Measurements from ENCODE around the gene ERICH4. TPM values are rescaled to one million over a fixed set of nuclear protein-coding genes. Genes with fewer than 3 reads are reported as not detected.

Gene ERICH4
- total and polyA plus RNA-seq, 2 of the 13 experiments (the other 11 are each of a cell fraction or from before 2014, with no cell fraction given), result 0.40 to 0.64 TPM

DNA sequence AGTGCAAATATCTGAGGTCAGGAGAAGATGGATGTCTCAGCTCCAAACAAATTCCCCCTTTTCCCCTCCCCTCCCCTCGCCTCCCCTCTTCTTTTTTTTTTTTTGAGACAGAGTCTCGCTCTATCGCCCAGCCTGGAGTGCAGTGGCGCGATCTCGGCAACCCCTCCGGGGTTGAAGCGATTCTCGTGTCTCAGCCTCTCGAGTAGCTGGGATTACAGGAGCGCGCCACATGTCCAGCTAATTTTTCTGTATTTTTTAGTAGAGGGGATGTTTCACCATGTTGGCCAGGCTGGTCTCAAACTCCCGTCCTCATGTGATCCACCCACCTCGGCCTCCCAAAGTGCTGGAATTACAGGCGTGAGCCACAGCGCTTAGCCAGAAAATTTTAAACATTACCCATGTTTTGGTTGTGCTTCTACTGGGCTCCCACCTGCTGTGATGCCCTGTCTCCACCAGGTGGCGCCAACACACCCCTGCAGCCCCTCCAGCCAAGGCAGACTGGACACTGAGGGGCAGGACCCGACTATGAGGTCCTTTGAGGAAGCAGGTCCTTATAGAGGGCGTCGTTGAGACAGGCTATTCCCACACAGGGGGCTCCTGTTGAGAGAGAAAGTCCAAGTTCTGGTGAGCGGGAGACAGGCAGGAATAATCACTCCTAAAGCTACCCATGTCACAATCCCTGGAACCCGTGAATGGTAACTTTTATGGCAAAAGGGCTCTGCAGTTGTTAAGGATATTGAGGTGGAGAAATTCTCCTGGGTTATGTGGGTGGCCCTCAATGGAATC is 6.3 kb downstream of the ERICH4 start (continued):
- TF ChIP-seq PRDM15 (CRISPR knock-in tag; IDR thresholded peaks at IDR 0.05) (peak; percentile 85), ZSCAN9 (CRISPR knock-in tag; IDR thresholded peaks at IDR 0.05; ENCODE audit: borderline replicate concordance) (0 out of 2 replicates have a peak, but pooled peaks have one; percentile 23), NR2F1 (CRISPR knock-in tag; IDR thresholded peaks at IDR 0.05) (no peak), STAG1 (CRISPR knock-in tag; IDR thresholded peaks at IDR 0.05) (peak; percentile 88), KDM2A (CRISPR knock-in tag; IDR thresholded peaks at IDR 0.05; ENCODE audit: borderline replicate concordance, low read depth) (peak; percentile 57; the same call in 1 of the 2 replicates), ZBTB42 (CRISPR knock-in tag; IDR thresholded peaks at IDR 0.05) (no peak), HOXA3 (CRISPR knock-in tag; IDR thresholded peaks at IDR 0.05) (peak; percentile 42; the same call in 1 of the 2 replicates), ZNF580 (CRISPR knock-in tag; IDR thresholded peaks at IDR 0.05; ENCODE audit: borderline replicate concordance, low read depth) (0 out of 2 replicates have a peak, but pooled peaks have one; percentile 23), SMAD3 (CRISPR knock-in tag; IDR thresholded peaks at IDR 0.05) (no peak), TBX2 (CRISPR knock-in tag; IDR thresholded peaks at IDR 0.05; ENCODE audit: borderline replicate concordance) (0 out of 2 replicates have a peak, but pooled peaks have one; percentile 32), HOXA5 (CRISPR knock-in tag; IDR thresholded peaks at IDR 0.05) (0 out of 2 replicates have a peak, but pooled peaks have one; percentile 28), RXRB (CRISPR knock-in tag; IDR thresholded peaks at IDR 0.05; ENCODE audit: borderline replicate concordance) (0 out of 2 replicates have a peak, but pooled peaks have one; percentile 23), ZNF792 (CRISPR knock-in tag; IDR thresholded peaks at IDR 0.05) (0 out of 2 replicates have a peak, but pooled peaks have one; percentile 35), NONO (IDR thresholded peaks at IDR 0.05) (no peak), NONO (CRISPR knock-in tag; conservative IDR thresholded peaks at IDR 0.05) (0 out of 2 replicates have a peak, but pooled peaks have one; percentile 29), SAP130 (CRISPR knock-in tag; IDR thresholded peaks at IDR 0.05; ENCODE audit: low read depth) (0 out of 2 replicates have a peak, but pooled peaks have one; percentile 14), YY1 (IDR thresholded peaks at IDR 0.05; ENCODE audit: insufficient read depth, insufficient replicate concordance, low read depth, low read length) (peak; percentile 29)
- TF ChIP-seq, protein P1, sequence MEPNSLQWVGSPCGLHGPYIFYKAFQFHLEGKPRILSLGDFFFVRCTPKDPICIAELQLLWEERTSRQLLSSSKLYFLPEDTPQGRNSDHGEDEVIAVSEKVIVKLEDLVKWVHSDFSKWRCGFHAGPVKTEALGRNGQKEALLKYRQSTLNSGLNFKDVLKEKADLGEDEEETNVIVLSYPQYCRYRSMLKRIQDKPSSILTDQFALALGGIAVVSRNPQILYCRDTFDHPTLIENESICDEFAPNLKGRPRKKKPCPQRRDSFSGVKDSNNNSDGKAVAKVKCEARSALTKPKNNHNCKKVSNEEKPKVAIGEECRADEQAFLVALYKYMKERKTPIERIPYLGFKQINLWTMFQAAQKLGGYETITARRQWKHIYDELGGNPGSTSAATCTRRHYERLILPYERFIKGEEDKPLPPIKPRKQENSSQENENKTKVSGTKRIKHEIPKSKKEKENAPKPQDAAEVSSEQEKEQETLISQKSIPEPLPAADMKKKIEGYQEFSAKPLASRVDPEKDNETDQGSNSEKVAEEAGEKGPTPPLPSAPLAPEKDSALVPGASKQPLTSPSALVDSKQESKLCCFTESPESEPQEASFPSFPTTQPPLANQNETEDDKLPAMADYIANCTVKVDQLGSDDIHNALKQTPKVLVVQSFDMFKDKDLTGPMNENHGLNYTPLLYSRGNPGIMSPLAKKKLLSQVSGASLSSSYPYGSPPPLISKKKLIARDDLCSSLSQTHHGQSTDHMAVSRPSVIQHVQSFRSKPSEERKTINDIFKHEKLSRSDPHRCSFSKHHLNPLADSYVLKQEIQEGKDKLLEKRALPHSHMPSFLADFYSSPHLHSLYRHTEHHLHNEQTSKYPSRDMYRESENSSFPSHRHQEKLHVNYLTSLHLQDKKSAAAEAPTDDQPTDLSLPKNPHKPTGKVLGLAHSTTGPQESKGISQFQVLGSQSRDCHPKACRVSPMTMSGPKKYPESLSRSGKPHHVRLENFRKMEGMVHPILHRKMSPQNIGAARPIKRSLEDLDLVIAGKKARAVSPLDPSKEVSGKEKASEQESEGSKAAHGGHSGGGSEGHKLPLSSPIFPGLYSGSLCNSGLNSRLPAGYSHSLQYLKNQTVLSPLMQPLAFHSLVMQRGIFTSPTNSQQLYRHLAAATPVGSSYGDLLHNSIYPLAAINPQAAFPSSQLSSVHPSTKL (CRISPR knock-in tag; IDR thresholded peaks at IDR 0.05), result peak; percentile 32; the same call in 1 of the 2 replicates
- TF ChIP-seq, protein P2, sequence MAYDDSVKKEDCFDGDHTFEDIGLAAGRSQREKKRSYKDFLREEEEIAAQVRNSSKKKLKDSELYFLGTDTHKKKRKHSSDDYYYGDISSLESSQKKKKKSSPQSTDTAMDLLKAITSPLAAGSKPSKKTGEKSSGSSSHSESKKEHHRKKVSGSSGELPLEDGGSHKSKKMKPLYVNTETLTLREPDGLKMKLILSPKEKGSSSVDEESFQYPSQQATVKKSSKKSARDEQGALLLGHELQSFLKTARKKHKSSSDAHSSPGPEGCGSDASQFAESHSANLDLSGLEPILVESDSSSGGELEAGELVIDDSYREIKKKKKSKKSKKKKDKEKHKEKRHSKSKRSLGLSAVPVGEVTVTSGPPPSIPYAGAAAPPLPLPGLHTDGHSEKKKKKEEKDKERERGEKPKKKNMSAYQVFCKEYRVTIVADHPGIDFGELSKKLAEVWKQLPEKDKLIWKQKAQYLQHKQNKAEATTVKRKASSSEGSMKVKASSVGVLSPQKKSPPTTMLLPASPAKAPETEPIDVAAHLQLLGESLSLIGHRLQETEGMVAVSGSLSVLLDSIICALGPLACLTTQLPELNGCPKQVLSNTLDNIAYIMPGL (CRISPR knock-in tag; IDR thresholded peaks at IDR 0.05; ENCODE audit: borderline replicate concordance in 1 of 2, low read depth in 1 of 2), result peak in 1 of 2 experiments; percentile 73; a peak in 1 of 4 replicates

All from HepG2 (cell line).